ENCODE measurements around the gene SLC6A13. TPM values are rescaled to one million over a fixed set of nuclear protein-coding genes. Genes with fewer than 3 reads are reported as not detected.

SLC6A13 gene
- total and polyA plus RNA-seq, 2 donors (not counting 1 experiment from before 2014, with no cell fraction given), result 0.22 to 0.54 TPM

GRCh38 chr12:176321-177181, 86.1 kb downstream of the SLC6A13 start:
- CTCF ChIA-PET, result no interaction called here
- POLR2A ChIA-PET, result no interaction called here
- WGBS (ENCODE audit: insufficient coverage), result 73% methylated on average over 11 of the region's 16 CpGs
- no peaks in the 10 kb centered on the region for H3K9me3 Mint-ChIP-seq (ENCODE audit: insufficient read depth)
- no peaks in the 10 kb centered on the region for H3K36me3 ChIP-seq (replicated peaks in 1 of 2; ENCODE audit: control extremely low read depth in 1 of 2, control insufficient read depth in 1 of 2, extremely low read depth in 1 of 2, insufficient read depth in 2 of 2, low read length in 1 of 2)
- no peak for TF ChIP-seq EZH2 (IDR thresholded peaks at IDR 0.05; ENCODE audit: borderline replicate concordance, insufficient read depth, low read depth, low read length, poor library complexity, severe bottlenecking)
- no peak for TF ChIP-seq CTCF (IDR thresholded peaks at IDR 0.05)
- no peaks in the 10 kb centered on the region for H3K27me3 ChIP-seq (replicated peaks in 1 of 4; ENCODE audit: control extremely low read depth in 1 of 4, control insufficient read depth in 3 of 4, insufficient read depth in 4 of 4, low read length in 3 of 4)
- H3K4me3 ChIP-seq (ENCODE audit: control extremely low read depth in 1 of 5, extremely low read depth in 1 of 5, insufficient read depth in 1 of 5, low read depth in 2 of 5, low read length in 4 of 5), result no peak overlapping the region
- no peaks in the 10 kb centered on the region for H3K9me3 ChIP-seq (ENCODE audit: control extremely low read depth in 1 of 3, control insufficient read depth in 2 of 3, insufficient read depth in 1 of 3, low read length in 2 of 3)
- peaks cover 7% of the 10 kb centered on the region for H3K4me1 Mint-ChIP-seq
- H3K79me2 ChIP-seq (ENCODE audit: control insufficient read depth, insufficient read depth, low read length), result no peaks in the 10 kb centered on the region
- peaks cover 0 to 6% of the 10 kb centered on the region in 2 donors for H3K4me1 ChIP-seq (ENCODE audit: control insufficient read depth in 2 of 2, insufficient read depth in 2 of 2, low read length in 2 of 2)
- no peak overlapping the region for H2AFZ ChIP-seq (ENCODE audit: insufficient read depth, low read depth, low read length, poor library complexity, severe bottlenecking)
- H3K9ac ChIP-seq (ENCODE audit: low read length), result no peak overlapping the region
- H3K27ac ChIP-seq (ENCODE audit: low read length in 2 of 2), result no peak overlapping the region
- no peak overlapping the region for H3K27ac Mint-ChIP-seq
- ATAC-seq (ENCODE audit: low read depth) (no peak), DNase-seq (no peak)
- H3K27me3 Mint-ChIP-seq, result peaks cover 27% of the 10 kb centered on the region
- intact Hi-C loops (cut with micrococcal nuclease), result no loop called here
- H3K4me3 Mint-ChIP-seq, result no peak overlapping the region
- H3K4me2 ChIP-seq (replicated peaks; ENCODE audit: low read depth, low read length, poor library complexity, severe bottlenecking), result no peak overlapping the region
- no peaks in the 10 kb centered on the region for H4K20me1 ChIP-seq (ENCODE audit: control insufficient read depth, insufficient read depth, low read length, poor library complexity, severe bottlenecking)

GRCh38 chr12:175759-176158, 86.9 kb downstream of the SLC6A13 start:
- no peak overlapping the region for H3K4me3 ChIP-seq (ENCODE audit: control extremely low read depth in 1 of 5, extremely low read depth in 1 of 5, insufficient read depth in 1 of 5, low read depth in 2 of 5, low read length in 4 of 5)
- DNase-seq, result no peak
- no peaks in the 10 kb centered on the region for H3K9me3 Mint-ChIP-seq (ENCODE audit: insufficient read depth)
- no peaks in the 10 kb centered on the region for H3K79me2 ChIP-seq (ENCODE audit: control insufficient read depth, insufficient read depth, low read length)
- no peak overlapping the region for H3K27ac ChIP-seq (ENCODE audit: low read length in 2 of 2)
- no peak overlapping the region for H3K4me2 ChIP-seq (replicated peaks; ENCODE audit: low read depth, low read length, poor library complexity, severe bottlenecking)
- TF ChIP-seq CTCF (IDR thresholded peaks at IDR 0.05), result no peak
- no peak for TF ChIP-seq EZH2 (IDR thresholded peaks at IDR 0.05; ENCODE audit: borderline replicate concordance, insufficient read depth, low read depth, low read length, poor library complexity, severe bottlenecking)
- H3K9ac ChIP-seq (ENCODE audit: low read length), result no peak overlapping the region
- no peaks in the 10 kb centered on the region for H3K36me3 ChIP-seq (replicated peaks in 1 of 2; ENCODE audit: control extremely low read depth in 1 of 2, control insufficient read depth in 1 of 2, extremely low read depth in 1 of 2, insufficient read depth in 2 of 2, low read length in 1 of 2)
- 90% methylated on average over 16 of the region's 16 CpGs for WGBS (ENCODE audit: insufficient coverage)
- no peak for ATAC-seq (ENCODE audit: low read depth)
- no peaks in the 10 kb centered on the region for H4K20me1 ChIP-seq (ENCODE audit: control insufficient read depth, insufficient read depth, low read length, poor library complexity, severe bottlenecking)
- intact Hi-C loops (cut with micrococcal nuclease), result no loop called here
- no peak overlapping the region for H3K27ac Mint-ChIP-seq
- no peak overlapping the region for H2AFZ ChIP-seq (ENCODE audit: insufficient read depth, low read depth, low read length, poor library complexity, severe bottlenecking)
- ChIA-PET POLR2A (no interaction called here), CTCF (no interaction called here)
- H3K4me1 ChIP-seq (ENCODE audit: control insufficient read depth in 2 of 2, insufficient read depth in 2 of 2, low read length in 2 of 2), result peaks cover 0 to 6% of the 10 kb centered on the region in 2 donors
- H3K27me3 Mint-ChIP-seq, result peaks cover 31% of the 10 kb centered on the region
- H3K4me3 Mint-ChIP-seq, result no peak overlapping the region
- peaks cover 7% of the 10 kb centered on the region for H3K4me1 Mint-ChIP-seq
- no peaks in the 10 kb centered on the region for H3K9me3 ChIP-seq (ENCODE audit: control extremely low read depth in 1 of 3, control insufficient read depth in 2 of 3, insufficient read depth in 1 of 3, low read length in 2 of 3)
- no peaks in the 10 kb centered on the region for H3K27me3 ChIP-seq (replicated peaks in 1 of 4; ENCODE audit: control extremely low read depth in 1 of 4, control insufficient read depth in 3 of 4, insufficient read depth in 4 of 4, low read length in 3 of 4)

Measured in B cell (primary cell).